Osteoblast (primary cell): ENCODE data around the gene RAD51B. TPM values are rescaled to one million over a fixed set of nuclear protein-coding genes. Genes with fewer than 3 reads are reported as not detected.

ENCODE experiments used
- DNase-seq: peaks from one replicate; pipeline ENCODE4 v3.0.0; 2011; ENCODE audit warnings: low spot score, mixed read lengths; ENCODE audit not compliant: insufficient read length; ENCODE audit errors: missing footprints
- H2AFZ ChIP-seq: 2 replicates; pipeline ENCODE4 v1.6.0; 2011; ENCODE audit warnings: mild to moderate bottlenecking, low read length
- H3K27ac ChIP-seq: 2 replicates; pipeline ENCODE4 v1.5.1; 2011; ENCODE audit warnings: mild to moderate bottlenecking, low read depth, low read length, moderate library complexity
- H3K27me3 ChIP-seq: 2 replicates; pipeline ENCODE4 v1.6.0; 2012; ENCODE audit warnings: mild to moderate bottlenecking, control low read depth, inconsistent platforms, low read length, moderate library complexity; ENCODE audit not compliant: insufficient read depth
- H3K36me3 ChIP-seq: 2 replicates; pipeline ENCODE4 v1.5.1; 2011; ENCODE audit warnings: mild to moderate bottlenecking, low read length, control low read depth, moderate library complexity; ENCODE audit not compliant: insufficient read depth
- H3K4me1 ChIP-seq: 2 replicates; pipeline ENCODE4 v1.5.1; 2011; ENCODE audit warnings: mild to moderate bottlenecking, low read length, control low read depth, moderate library complexity; ENCODE audit not compliant: insufficient read depth
- H3K4me2 ChIP-seq: 2 replicates; pipeline ENCODE4 v1.6.0; 2011; ENCODE audit warnings: mild to moderate bottlenecking, low read length; ENCODE audit not compliant: insufficient read depth
- H3K4me3 ChIP-seq: fragments of 200-600 bp; sonication (generic); 3 replicates; pipeline ENCODE4 v1.5.1; 2012; ENCODE audit warnings: mild to moderate bottlenecking, low read length, inconsistent platforms; ENCODE audit not compliant: insufficient read depth
- H3K79me2 ChIP-seq: 2 replicates; pipeline ENCODE4 v1.6.0; 2012; ENCODE audit warnings: mild to moderate bottlenecking, low read length, control low read depth, inconsistent platforms; ENCODE audit not compliant: insufficient read depth
- H3K9me3 ChIP-seq: 2 replicates; pipeline ENCODE4 v1.5.1; 2011; ENCODE audit warnings: low read depth, low read length, control low read depth
- H4K20me1 ChIP-seq: 2 replicates; pipeline ENCODE4 v1.6.0; 2012; ENCODE audit warnings: mild to moderate bottlenecking, low read length, control low read depth; ENCODE audit not compliant: insufficient read depth
- total RNA-seq: library from RNA; depleted of rRNA; stranded (reverse); fragments of >200 nt; gene quantifications from 2 replicates; pipeline ENCODE4 v1.2.3, GENCODE V29; 2012
- TF ChIP-seq, protein P1 (sequence below): IDR thresholded peaks from 2 replicates; pipeline ENCODE4 v1.5.1; 2011; ENCODE audit warnings: mild to moderate bottlenecking, low read depth, low read length, moderate library complexity; ENCODE audit errors: extremely low read depth

Gene RAD51B
- total RNA-seq, 1 donor, result 13.8 TPM

DNA sequence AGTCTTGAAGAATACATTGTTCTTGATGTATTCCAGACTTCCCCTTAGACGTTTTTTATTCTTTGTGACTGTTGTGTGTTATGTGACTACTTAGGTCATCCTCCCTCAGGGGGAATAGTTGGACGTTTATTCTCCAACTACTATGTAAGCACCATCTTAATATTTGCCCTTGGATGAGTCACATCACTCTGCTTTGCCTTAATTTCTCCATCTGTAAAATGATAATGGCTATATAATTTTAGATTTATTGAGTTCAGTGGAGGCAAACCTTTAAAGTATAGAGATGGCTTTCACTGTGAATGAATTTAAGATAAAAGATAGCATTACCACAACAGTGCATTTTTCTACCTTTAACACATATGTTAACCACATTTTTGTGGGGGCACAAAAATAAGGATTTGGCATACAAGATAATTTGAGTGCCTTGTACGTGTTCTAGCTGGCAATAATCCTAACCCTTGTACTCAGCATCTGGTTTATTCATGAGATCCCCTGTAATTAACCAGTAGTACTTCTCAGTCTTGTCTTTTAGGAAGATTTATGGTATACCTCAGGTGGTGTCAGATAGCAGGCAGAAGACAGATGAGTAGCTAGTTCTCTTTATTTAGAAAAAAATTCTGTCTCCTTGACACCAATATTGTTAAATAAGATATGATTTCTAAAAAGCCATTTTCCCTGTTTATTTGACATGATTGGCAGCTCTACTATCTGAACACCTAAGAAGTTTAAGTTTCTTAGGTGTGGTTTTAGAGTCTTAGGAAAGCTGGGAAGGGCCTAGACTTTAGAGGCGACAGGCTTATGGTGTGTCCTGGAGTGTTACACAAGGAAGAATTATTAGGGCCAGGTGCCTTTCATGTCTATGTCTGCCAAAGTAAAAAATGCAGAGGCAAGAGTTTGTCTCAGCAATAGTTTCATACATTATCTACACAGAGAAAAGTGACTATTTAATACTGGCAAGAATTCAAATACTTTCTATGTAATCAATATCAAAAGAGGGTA, 152.3 kb downstream of the RAD51B start:
- H3K4me2 ChIP-seq, result no peak overlapping the region
- H3K27me3 ChIP-seq, result no peaks in the 10 kb centered on the region
- TF ChIP-seq, protein P1, sequence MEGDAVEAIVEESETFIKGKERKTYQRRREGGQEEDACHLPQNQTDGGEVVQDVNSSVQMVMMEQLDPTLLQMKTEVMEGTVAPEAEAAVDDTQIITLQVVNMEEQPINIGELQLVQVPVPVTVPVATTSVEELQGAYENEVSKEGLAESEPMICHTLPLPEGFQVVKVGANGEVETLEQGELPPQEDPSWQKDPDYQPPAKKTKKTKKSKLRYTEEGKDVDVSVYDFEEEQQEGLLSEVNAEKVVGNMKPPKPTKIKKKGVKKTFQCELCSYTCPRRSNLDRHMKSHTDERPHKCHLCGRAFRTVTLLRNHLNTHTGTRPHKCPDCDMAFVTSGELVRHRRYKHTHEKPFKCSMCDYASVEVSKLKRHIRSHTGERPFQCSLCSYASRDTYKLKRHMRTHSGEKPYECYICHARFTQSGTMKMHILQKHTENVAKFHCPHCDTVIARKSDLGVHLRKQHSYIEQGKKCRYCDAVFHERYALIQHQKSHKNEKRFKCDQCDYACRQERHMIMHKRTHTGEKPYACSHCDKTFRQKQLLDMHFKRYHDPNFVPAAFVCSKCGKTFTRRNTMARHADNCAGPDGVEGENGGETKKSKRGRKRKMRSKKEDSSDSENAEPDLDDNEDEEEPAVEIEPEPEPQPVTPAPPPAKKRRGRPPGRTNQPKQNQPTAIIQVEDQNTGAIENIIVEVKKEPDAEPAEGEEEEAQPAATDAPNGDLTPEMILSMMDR, result no peak
- H3K27ac ChIP-seq, result no peak overlapping the region
- H3K4me1 ChIP-seq, result peaks cover 9% of the 10 kb centered on the region
- DNase-seq, result no peak
- no peak overlapping the region for H2AFZ ChIP-seq
- no peak overlapping the region for H3K4me3 ChIP-seq
- H4K20me1 ChIP-seq, result no peaks in the 10 kb centered on the region
- no peaks in the 10 kb centered on the region for H3K79me2 ChIP-seq
- no peaks in the 10 kb centered on the region for H3K9me3 ChIP-seq
- no peaks in the 10 kb centered on the region for H3K36me3 ChIP-seq

DNA sequence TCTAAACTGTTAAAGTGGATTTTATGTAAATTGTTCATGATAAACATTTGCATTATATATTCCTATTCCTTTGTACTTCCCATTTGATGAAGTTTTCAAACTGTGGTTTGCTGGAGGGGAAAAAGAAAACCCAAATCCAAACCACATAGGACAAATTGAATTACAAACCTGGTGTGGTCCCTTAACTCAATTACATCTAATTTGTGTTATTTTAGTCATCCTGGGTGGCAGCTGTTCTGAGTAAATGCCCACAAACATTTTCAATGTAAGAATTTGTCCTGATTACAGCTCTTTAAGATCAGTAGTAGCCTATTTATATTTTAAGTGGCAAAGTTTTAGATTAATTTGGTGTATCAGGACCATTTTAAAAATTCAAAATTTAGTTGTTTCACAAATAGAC, 153.9 kb downstream of the RAD51B start:
- Histone ChIP-seq H3K79me2 (no peaks in the 10 kb centered on the region), H3K4me2 (no peak overlapping the region), H4K20me1 (no peaks in the 10 kb centered on the region), H3K27ac (no peak overlapping the region), H3K4me1 (peaks cover 9% of the 10 kb centered on the region), H3K27me3 (no peaks in the 10 kb centered on the region), H2AFZ (no peak overlapping the region), H3K36me3 (no peaks in the 10 kb centered on the region), H3K4me3 (no peak overlapping the region), H3K9me3 (no peaks in the 10 kb centered on the region)
- no peak for DNase-seq
- TF ChIP-seq, protein P1, result no peak

DNA sequence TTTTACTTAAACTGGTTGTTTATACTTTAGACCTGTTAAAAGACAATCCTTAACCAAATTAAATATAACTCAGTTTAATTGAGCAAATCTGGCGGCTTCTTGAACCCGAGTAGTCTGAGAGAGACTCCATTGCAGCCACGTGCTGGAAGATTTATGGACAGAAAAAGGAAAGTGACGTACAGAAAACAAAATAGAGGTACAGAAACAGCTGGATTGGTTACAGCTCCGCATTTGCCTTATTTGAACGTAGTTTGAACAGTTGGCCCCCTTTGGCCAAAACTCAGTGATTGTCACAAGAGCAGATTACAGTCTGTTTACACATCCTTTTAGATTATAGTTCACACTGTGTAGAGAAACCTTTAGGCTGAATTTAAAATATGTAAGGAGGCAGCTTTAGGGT, 155.9 kb downstream of the RAD51B start:
- no peaks in the 10 kb centered on the region for H3K9me3 ChIP-seq
- H3K4me3 ChIP-seq, result no peak overlapping the region
- no peak overlapping the region for H2AFZ ChIP-seq
- H3K36me3 ChIP-seq, result no peaks in the 10 kb centered on the region
- no peak for DNase-seq
- TF ChIP-seq, protein P1, result no peak
- H3K27me3 ChIP-seq, result no peaks in the 10 kb centered on the region
- no peak overlapping the region for H3K4me2 ChIP-seq
- H3K27ac ChIP-seq, result no peak overlapping the region
- H3K79me2 ChIP-seq, result no peaks in the 10 kb centered on the region
- H3K4me1 ChIP-seq, result peaks cover 9% of the 10 kb centered on the region
- H4K20me1 ChIP-seq, result no peaks in the 10 kb centered on the region

DNA sequence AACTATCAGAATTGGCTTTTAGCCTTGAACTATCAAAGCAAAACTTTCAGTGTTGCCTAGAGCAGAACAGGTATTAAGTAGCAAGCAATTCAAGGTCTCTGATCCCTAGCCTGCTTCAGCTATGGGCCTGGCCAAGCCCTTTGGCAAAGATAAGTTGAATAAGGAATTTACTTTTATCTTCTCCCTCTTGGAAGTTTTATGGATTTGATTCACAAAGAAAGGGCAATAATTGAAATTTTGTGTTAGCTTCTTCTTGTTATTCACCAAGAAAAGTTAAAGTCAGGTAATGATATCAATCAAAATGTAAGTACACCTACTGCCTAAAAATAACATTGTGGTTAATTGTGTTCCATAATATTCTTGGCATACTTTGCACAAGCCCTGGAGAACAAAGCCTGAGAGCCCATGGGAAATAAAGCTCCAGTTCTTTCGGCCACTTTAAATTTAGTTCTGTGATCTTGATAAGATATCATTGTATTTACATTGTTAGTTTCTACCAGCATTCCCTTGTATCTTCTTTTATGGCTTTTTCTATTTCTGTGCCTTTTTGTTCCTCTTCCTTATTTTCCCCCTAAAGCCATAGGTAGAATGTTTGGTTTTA, 158.0 kb downstream of the RAD51B start:
- no peaks in the 10 kb centered on the region for H3K4me1 ChIP-seq
- no peak overlapping the region for H3K27ac ChIP-seq
- no peak overlapping the region for H3K4me3 ChIP-seq
- H3K27me3 ChIP-seq, result no peaks in the 10 kb centered on the region
- H3K4me2 ChIP-seq, result no peak overlapping the region
- H3K36me3 ChIP-seq, result no peaks in the 10 kb centered on the region
- no peak overlapping the region for H2AFZ ChIP-seq
- H4K20me1 ChIP-seq, result no peaks in the 10 kb centered on the region
- TF ChIP-seq, protein P1, result no peak
- DNase-seq, result no peak
- no peaks in the 10 kb centered on the region for H3K79me2 ChIP-seq
- no peaks in the 10 kb centered on the region for H3K9me3 ChIP-seq
